Uterus (tissue), 2 donors: Measurements from ENCODE around the gene PASK.

Experiments
- CTCF ChIP-seq, 4 experiments: fragments of 200-600 bp in 2 of 4; fragments of 450-650 bp in 2 of 4; sonication (generic) in 2 of 4; IDR thresholded peaks; one replicate each; pipeline ENCODE4 v1.5.1; 2016 to 2019; ENCODE audit warnings: antibody characterized with exemption in 4 of 4, mild to moderate bottlenecking in 2 of 4, moderate library complexity in 1 of 4
- POLR2A ChIP-seq, 2 donors: fragments of 450-650 bp; IDR thresholded peaks; one replicate each; pipeline ENCODE4 v1.6.1; 2016; ENCODE audit warnings: antibody characterized with exemption in 2 of 2, mild to moderate bottlenecking in 1 of 2, moderate library complexity in 1 of 2

- TF ChIP-seq CTCF (IDR thresholded peaks at IDR 0.05) = no peak
- TF ChIP-seq POLR2A (IDR thresholded peaks at IDR 0.05) = no peak
Observed at GRCh38 chr2:241151934-241152660, 2.8 kb upstream of the PASK start.
